CD14-positive monocyte (primary cell): ENCODE results near the gene DDAH1. TPM values are rescaled to one million over a fixed set of nuclear protein-coding genes. Genes with fewer than 3 reads are reported as not detected.
"Not testable (repeated sequence)": the region's sequence is repeated elsewhere in the genome, so short reads cannot be mapped to it uniquely, and the experiment has no call there.

ENCODE experiments used
- DNase-seq, 3 donors: peaks; one replicate each; pipeline ENCODE4 v3.0.0-alpha.2; 2011 to 2022
- H2AFZ ChIP-seq: 2 replicates; pipeline ENCODE4 v1.6.0; 2012; ENCODE audit warnings: mild to moderate bottlenecking, low read depth, low read length, inconsistent platforms; ENCODE audit not compliant: insufficient read depth, poor library complexity, severe bottlenecking
- H3K27ac ChIP-seq, 2 donors: 1 replicate in 1 of 2; 2 replicates in 1 of 2; pipeline ENCODE4 v1.5.1; 2012 to 2013; ENCODE audit warnings: low read length in 2 of 2, control low read depth in 1 of 2, inconsistent platforms in 1 of 2, low read depth in 1 of 2, mild to moderate bottlenecking in 1 of 2
- H3K27me3 ChIP-seq, 2 donors: one replicate each; pipeline versions ENCODE4 v1.6.0 to v1.6.1; 2011 to 2013; ENCODE audit warnings: low read length in 2 of 2; ENCODE audit not compliant: control insufficient read depth in 2 of 2, insufficient read depth in 2 of 2
- H3K36me3 ChIP-seq, 2 donors: replicated peaks in 1 of 2; 1 replicate in 1 of 2; 2 replicates in 1 of 2; pipeline versions ENCODE4 v1.5.1 to v1.6.1; 2012 to 2013; ENCODE audit warnings: low read length in 2 of 2, control low read depth in 1 of 2, inconsistent platforms in 1 of 2, mild to moderate bottlenecking in 1 of 2; ENCODE audit not compliant: insufficient read depth in 2 of 2, control insufficient read depth in 1 of 2
- H3K4me1 ChIP-seq, 2 donors: 1 replicate in 1 of 2; 2 replicates in 1 of 2; pipeline versions ENCODE4 v1.5.1 to v1.6.1; 2012 to 2013; ENCODE audit warnings: low read length in 2 of 2, control low read depth in 1 of 2, inconsistent platforms in 1 of 2, mild to moderate bottlenecking in 1 of 2, moderate library complexity in 1 of 2; ENCODE audit not compliant: insufficient read depth in 2 of 2, control insufficient read depth in 1 of 2
- H3K4me2 ChIP-seq: replicated peaks from 2 replicates; pipeline ENCODE3; 2012; ENCODE audit warnings: low read length, moderate library complexity, mild to moderate bottlenecking; ENCODE audit not compliant: poor library complexity, severe bottlenecking; ENCODE audit errors: extremely low read depth
- H3K4me3 ChIP-seq, 3 experiments: fragments of 200-600 bp in 1 of 3; sonication (generic) in 1 of 3; replicated peaks in 1 of 3; 1 replicate in 2 of 3; 2 replicates in 1 of 3; pipeline ENCODE4 v1.5.1; 2011 to 2013; ENCODE audit warnings: low read length in 3 of 3, mild to moderate bottlenecking in 3 of 3, control low read depth in 2 of 3, low read depth in 2 of 3, inconsistent platforms in 1 of 3, moderate library complexity in 1 of 3
- H3K79me2 ChIP-seq: 2 replicates; pipeline ENCODE4 v1.6.0; 2012; ENCODE audit warnings: mild to moderate bottlenecking, control low read depth, inconsistent platforms, low read length, moderate library complexity; ENCODE audit not compliant: insufficient read depth
- H3K9ac ChIP-seq: 2 replicates; pipeline ENCODE4 v1.6.0; 2017; ENCODE audit warnings: low read length, mild to moderate bottlenecking; ENCODE audit not compliant: insufficient read depth, poor library complexity, severe bottlenecking
- H3K9me3 ChIP-seq, 2 donors: replicated peaks in 1 of 2; 1 replicate in 1 of 2; 2 replicates in 1 of 2; pipeline versions ENCODE4 v1.5.1 to v1.6.1; 2012 to 2013; ENCODE audit warnings: low read length in 2 of 2, control low read depth in 1 of 2; ENCODE audit not compliant: control insufficient read depth in 1 of 2, insufficient read depth in 1 of 2
- H4K20me1 ChIP-seq: 2 replicates; pipeline ENCODE4 v1.6.0; 2012; ENCODE audit warnings: mild to moderate bottlenecking, low read length, control low read depth, moderate library complexity; ENCODE audit not compliant: insufficient read depth
- H3K27ac Mint-ChIP-seq, 7 donors: one replicate each; pipeline ENCODE4 v1.8.0; 2020; ENCODE audit warnings: mild to moderate bottlenecking in 7 of 7, mixed read lengths in 7 of 7, moderate library complexity in 6 of 7, inconsistent platforms in 2 of 7
- H3K27me3 Mint-ChIP-seq, 3 donors: one replicate each; pipeline ENCODE4 v1.8.0; 2021 to 2022; ENCODE audit warnings: low read depth in 3 of 3, mild to moderate bottlenecking in 3 of 3, mixed read lengths in 3 of 3, moderate library complexity in 3 of 3, inconsistent platforms in 1 of 3
- H3K36me3 Mint-ChIP-seq, 2 donors: one replicate each; pipeline ENCODE4 v1.8.0; 2020; ENCODE audit warnings: mixed read lengths in 2 of 2, inconsistent platforms in 1 of 2, mild to moderate bottlenecking in 1 of 2
- H3K4me1 Mint-ChIP-seq: one replicate; pipeline ENCODE4 v1.8.0; 2020; ENCODE audit warnings: mild to moderate bottlenecking, mixed read lengths
- H3K4me3 Mint-ChIP-seq, 2 donors: one replicate each; pipeline ENCODE4 v1.8.0; 2020; ENCODE audit warnings: mild to moderate bottlenecking in 2 of 2, mixed read lengths in 2 of 2, moderate library complexity in 1 of 2
- H3K9me3 Mint-ChIP-seq, 7 donors: one replicate each; pipeline ENCODE4 v1.8.0; 2020 to 2022; ENCODE audit warnings: mixed read lengths in 7 of 7, mild to moderate bottlenecking in 6 of 7, moderate library complexity in 6 of 7, inconsistent platforms in 2 of 7
- CTCF ChIP-seq: fragments of 200-600 bp; IDR thresholded peaks from one replicate; pipeline ENCODE4 v1.8.0; 2022; ENCODE audit warnings: antibody characterized with exemption, mild to moderate bottlenecking
- WGBS: methylation state at CpG from one replicate; pipeline ENCODE4 v1.1.5; 2013; ENCODE audit warnings: missing lambda C conversion rate; ENCODE audit not compliant: insufficient coverage; 5-methylcytosine and 5-hydroxymethylcytosine counted together
- intact Hi-C, 2 donors: fragments of 100-400 bp; cut with micrococcal nuclease; formaldehyde crosslinking; loops; one replicate each; pipeline versions ENCODE4 v1.15.0 to v1.15.1; 2023
- polyA plus RNA-seq, 3 donors: library from polyadenylated mRNA; depleted of rRNA in 1 of 3; unstranded in 2 of 3; stranded (reverse) in 1 of 3; fragments of 300-500 nt in 2 of 3; fragments of >200 nt in 1 of 3; fragmentation: Illumina TruSeq in 2 of 3; gene quantifications; 1 replicate in 2 of 3; 2 replicates in 1 of 3; pipeline ENCODE4 v1.2.3, GENCODE V29; 2012 to 2021

Gene DDAH1
- polyA plus RNA-seq, 3 donors = not detected

GRCh38 chr1:85473390-85473789 lies 8.4 kb upstream of the DDAH1 start:
- Histone ChIP-seq H2AFZ (no peak overlapping the region), H3K27ac (no peak overlapping the region), H3K36me3 (no peaks in the 10 kb centered on the region), H3K4me2 (no peak overlapping the region), H3K9me3 (no peaks in the 10 kb centered on the region), H3K4me1 (no peaks in the 10 kb centered on the region), H3K4me3 (no peak overlapping the region), H3K79me2 (no peaks in the 10 kb centered on the region), H3K27me3 (no peaks in the 10 kb centered on the region), H3K9ac (no peak overlapping the region), H4K20me1 (no peaks in the 10 kb centered on the region)
- peaks cover 0 to 2% (median 2%) of the 10 kb centered on the region in 3 donors for H3K27me3 Mint-ChIP-seq
- 60% methylated on average over 1 of the region's 6 CpGs for WGBS
- no peak overlapping the region for H3K4me3 Mint-ChIP-seq
- H3K9me3 Mint-ChIP-seq = peaks cover 2 to 9% (median 7%) of the 10 kb centered on the region in 7 donors
- no peak overlapping the region for H3K27ac Mint-ChIP-seq
- peak in 1 of 3 donors; percentile 3 for DNase-seq
- intact Hi-C loops = no loop called here
- H3K4me1 Mint-ChIP-seq = peaks cover 7% of the 10 kb centered on the region
- TF ChIP-seq CTCF = no peak
- no peaks in the 10 kb centered on the region for H3K36me3 Mint-ChIP-seq

- no peaks in the 10 kb centered on the region for H3K79me2 ChIP-seq
- no peak overlapping the region for H3K27ac ChIP-seq
- Mint-ChIP-seq H3K27ac (no peak overlapping the region), H3K4me1 (peaks cover 7% of the 10 kb centered on the region), H3K27me3 (peaks cover 4 to 5% (median 4%) of the 10 kb centered on the region in 3 donors), H3K36me3 (no peaks in the 10 kb centered on the region), H3K4me3 (no peak overlapping the region), H3K9me3 (peaks cover 2 to 11% (median 7%) of the 10 kb centered on the region in 7 donors)
- H3K27me3 ChIP-seq = peaks cover 0 to 3% of the 10 kb centered on the region in 2 donors
- no peaks in the 10 kb centered on the region for H3K36me3 ChIP-seq
- no peak overlapping the region for H3K9ac ChIP-seq
- DNase-seq = no peak
- no peak overlapping the region for H2AFZ ChIP-seq
- intact Hi-C loops = no loop called here
- H3K4me2 ChIP-seq = no peak overlapping the region
- H3K4me1 ChIP-seq = no peaks in the 10 kb centered on the region
- H3K9me3 ChIP-seq = no peaks in the 10 kb centered on the region
- H4K20me1 ChIP-seq = no peaks in the 10 kb centered on the region
- WGBS = 33% methylated on average over 1 of the region's 1 CpG
- no peak for TF ChIP-seq CTCF
- H3K4me3 ChIP-seq = no peak overlapping the region
Observed at GRCh38 chr1:85471558-85471957, 6.6 kb upstream of the DDAH1 start.

DNA sequence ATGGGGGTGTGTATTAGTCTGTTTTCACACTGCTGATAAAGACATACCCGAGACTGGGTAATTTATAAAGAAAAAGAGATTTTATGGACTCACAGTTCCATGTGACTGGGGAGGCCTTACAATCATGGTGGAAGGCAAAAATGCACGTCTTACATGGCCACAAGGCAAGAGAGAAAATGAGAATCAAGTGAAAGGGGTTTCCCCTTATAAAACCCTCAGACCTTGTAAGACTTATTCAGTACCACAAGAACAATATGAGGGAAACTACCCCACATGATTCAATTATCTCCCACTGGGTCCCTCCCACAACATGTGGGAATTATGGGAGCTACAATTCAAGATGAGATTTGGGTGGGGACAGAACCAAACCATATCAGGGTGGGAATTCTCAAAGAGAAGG lies 5.2 kb upstream of the DDAH1 start:
- H3K4me2 ChIP-seq, H3K79me2 ChIP-seq, H3K9me3 ChIP-seq, H3K36me3 Mint-ChIP-seq, H3K27ac ChIP-seq, H3K4me1 ChIP-seq, H4K20me1 ChIP-seq, DNase-seq, intact Hi-C loops, H3K4me3 ChIP-seq, H3K36me3 ChIP-seq, H3K27ac Mint-ChIP-seq, H2AFZ ChIP-seq, H3K9ac ChIP-seq, H3K4me3 Mint-ChIP-seq: not testable (repeated sequence)
- peaks cover 9 to 17% of the 10 kb centered on the region in 2 donors for H3K27me3 ChIP-seq
- WGBS = 100% methylated on average over 1 of the region's 2 CpGs
- Mint-ChIP-seq H3K9me3 (peaks cover 2 to 11% (median 9%) of the 10 kb centered on the region in 7 donors), H3K4me1 (peaks cover 11% of the 10 kb centered on the region), H3K27me3 (peaks cover 17 to 18% (median 17%) of the 10 kb centered on the region in 3 donors)
